GM12878 (cell line): ENCODE measurements around the gene MARVELD2. TPM values are rescaled to one million over a fixed set of nuclear protein-coding genes. Genes with fewer than 3 reads are reported as not detected.
"Not testable (repeated sequence)": the region's sequence is repeated elsewhere in the genome, so short reads cannot be mapped to it uniquely, and the experiment has no call there.

Source experiments
- ATAC-seq: fragments of 200-7000 bp; cut with Tn5 transposase; 3 replicates; pipeline ENCODE4 v1.9.1; 2020; ENCODE audit warnings: mild to moderate bottlenecking, moderate library complexity
- BruUV-seq: library from RNA; stranded (reverse); fragments of 400-500 nt; replicated peaks from 2 replicates; lab custom pipeline; 2021; lab: Mats Ljungman, UMichigan
- CTCF ChIA-PET: fragments of 300-600 bp; sonication (Branson Sonifier 250); formaldehyde crosslinking; extraction: SDS; loops from one replicate; lab custom pipeline; 2021; ENCODE audit warnings: inconsistent platforms; lab: Yijun Ruan, JAX
- POLR2A ChIA-PET: fragments of 350-600 bp; formaldehyde crosslinking; extraction: SDS; loops from one replicate; lab custom pipeline; 2021; ENCODE audit warnings: inconsistent platforms; lab: Charles Lee
- RAD21 ChIA-PET: fragments of 300-600 bp; sonication (Branson Sonifier 250); formaldehyde crosslinking; loops from one replicate; lab custom pipeline; 2023; ENCODE audit warnings: antibody characterized with exemption; ENCODE audit not compliant: unreplicated experiment; lab: Charles Lee
- SMC1A ChIA-PET: fragments of 300-600 bp; sonication (Branson Sonifier 250); formaldehyde crosslinking; loops from one replicate; lab custom pipeline; 2023; ENCODE audit not compliant: unreplicated experiment, uncharacterized antibody; lab: Charles Lee
- DNase-seq: peaks from one replicate; pipeline ENCODE4 v3.0.0-alpha.2; 2011; ENCODE audit warnings: low read depth, low spot score
- FAIRE-seq: peaks from 3 replicates; lab custom pipeline; 2011; peaks lifted over from hg19 to GRCh38; lab: Jason Lieb, UNC
- H2AFZ ChIP-seq: 2 replicates; pipeline ENCODE4 v1.6.0; 2011; ENCODE audit warnings: low read depth, low read length, control low read depth; ENCODE audit not compliant: control insufficient read depth
- H3K27ac ChIP-seq: 2 replicates; pipeline ENCODE4 v1.5.1; 2011; ENCODE audit warnings: control low read depth; ENCODE audit not compliant: control insufficient read depth, insufficient read depth
- H3K27me3 ChIP-seq, 2 experiments: replicated peaks in 1 of 2; 2 replicates each; pipeline versions ENCODE4 v1.6.0 to v1.6.1; 2011; ENCODE audit warnings: low read length in 1 of 2; ENCODE audit not compliant: control insufficient read depth in 2 of 2, insufficient read depth in 2 of 2
- H3K36me3 ChIP-seq, 2 experiments: 2 replicates each; pipeline ENCODE4 v1.5.1; 2011; ENCODE audit warnings: low read length in 1 of 2; ENCODE audit not compliant: control insufficient read depth in 2 of 2, insufficient read depth in 2 of 2
- H3K4me1 ChIP-seq: 2 replicates; pipeline ENCODE4 v1.6.1; 2011; ENCODE audit warnings: mild to moderate bottlenecking, low read length, moderate library complexity, mixed read lengths; ENCODE audit not compliant: control insufficient read depth, insufficient read depth
- H3K4me2 ChIP-seq: 2 replicates; pipeline ENCODE4 v1.6.0; 2011; ENCODE audit warnings: control low read depth; ENCODE audit not compliant: control insufficient read depth, insufficient read depth
- H3K4me3 ChIP-seq: fragments of 200-600 bp; sonication (generic); 2 replicates; pipeline ENCODE4 v1.5.1; 2016
- H3K79me2 ChIP-seq: 2 replicates; pipeline ENCODE4 v1.6.0; 2011; ENCODE audit warnings: low read length; ENCODE audit not compliant: control insufficient read depth, insufficient read depth
- H3K9ac ChIP-seq: 2 replicates; pipeline ENCODE4 v1.8.0; 2011; ENCODE audit warnings: low read length, control low read depth, mixed read lengths; ENCODE audit not compliant: control insufficient read depth, insufficient read depth
- H3K9me3 ChIP-seq: replicated peaks from 3 replicates; pipeline ENCODE4 v1.5.1; 2011; ENCODE audit warnings: mild to moderate bottlenecking, low read length; ENCODE audit not compliant: control insufficient read depth, insufficient read depth
- H4K20me1 ChIP-seq: 2 replicates; pipeline ENCODE4 v1.6.0; 2011; ENCODE audit not compliant: control insufficient read depth, insufficient read depth
- CHD1 ChIP-seq: IDR thresholded peaks from 2 replicates; pipeline ENCODE4 v1.6.1; 2012; ENCODE audit warnings: low read depth, low read length, improper control_type of control experiment
- HDAC6 ChIP-seq: fragments of 200-600 bp; sonication (generic); IDR thresholded peaks from one replicate; pipeline ENCODE4 v1.8.0; 2017; ENCODE audit warnings: antibody characterized with exemption; ENCODE audit not compliant: unreplicated experiment
- MXI1 ChIP-seq: fragments of 150-350 bp; IDR thresholded peaks from 2 replicates; pipeline ENCODE4 v1.6.1; 2011; ENCODE audit warnings: low read depth, mild to moderate bottlenecking, inconsistent platforms, low read length, improper control_type of control experiment
- NFYA ChIP-seq: IDR thresholded peaks from 2 replicates; pipeline ENCODE4 v1.6.1; 2011; ENCODE audit warnings: low read depth, mild to moderate bottlenecking, low read length, improper control_type of control experiment, borderline replicate concordance
- NR2F1 ChIP-seq: fragments of 450-650 bp; conservative IDR thresholded peaks from 2 replicates; pipeline ENCODE4 v1.6.1; 2017; ENCODE audit warnings: mild to moderate bottlenecking
- NRF1 ChIP-seq: conservative IDR thresholded peaks from 2 replicates; pipeline ENCODE4 v1.6.1; 2011; ENCODE audit warnings: mild to moderate bottlenecking, low read depth, low read length, improper control_type of control experiment
- RAD21 ChIP-seq: IDR thresholded peaks from 2 replicates; pipeline ENCODE4 v1.6.1; 2011; ENCODE audit warnings: mild to moderate bottlenecking, low read depth, low read length, moderate library complexity; ENCODE audit not compliant: insufficient read depth
- RUNX3 ChIP-seq: IDR thresholded peaks from 2 replicates; pipeline ENCODE4 v1.6.1; 2012; ENCODE audit warnings: low read length, inconsistent platforms
- SIN3A ChIP-seq: IDR thresholded peaks from 2 replicates; pipeline ENCODE4 v1.6.1; 2012; ENCODE audit warnings: low read depth, low read length, improper control_type of control experiment
- SMAD1 ChIP-seq: fragments of 450-650 bp; IDR thresholded peaks from 2 replicates; pipeline ENCODE4 v1.6.1; 2018; ENCODE audit warnings: mild to moderate bottlenecking, low read depth; ENCODE audit not compliant: partially characterized antibody
- SMAD5 ChIP-seq: IDR thresholded peaks from 2 replicates; pipeline ENCODE4 v1.6.1; 2016; ENCODE audit warnings: antibody characterized with exemption, low read depth
- SP1 ChIP-seq: IDR thresholded peaks from one replicate; pipeline ENCODE4 v1.6.1; 2011; ENCODE audit warnings: low read depth, low read length
- TARDBP ChIP-seq: IDR thresholded peaks from 2 replicates; pipeline ENCODE4 v1.6.1; 2016; ENCODE audit warnings: borderline replicate concordance
- YBX1 ChIP-seq: fragments of 450-650 bp; IDR thresholded peaks from 2 replicates; pipeline ENCODE4 v1.6.1; 2016; ENCODE audit warnings: antibody characterized with exemption
- ZBED1 ChIP-seq: IDR thresholded peaks from 2 replicates; pipeline ENCODE4 v1.6.1; 2016; ENCODE audit warnings: borderline replicate concordance
- WGBS: methylation state at CpG from one replicate; pipeline ENCODE4 v1.1.6; 2016; ENCODE audit warnings: low lambda C conversion rate; ENCODE audit not compliant: insufficient replicate concordance, insufficient coverage; ENCODE audit errors: missing lambda C conversion rate; 5-methylcytosine and 5-hydroxymethylcytosine counted together
- in situ Hi-C: fragments of 300-500 bp; cut with MboI; formaldehyde crosslinking; loops from 9 replicates; pipeline ENCODE4 v1.14.3; 2018; ENCODE audit warnings: mixed read lengths
- intact Hi-C: fragments of 100-400 bp; cut with micrococcal nuclease; formaldehyde crosslinking; loops from one replicate; pipeline ENCODE4 v1.14.2; 2022; ENCODE audit not compliant: unreplicated experiment
- polyA plus RNA-seq, 11 experiments: library from polyadenylated mRNA; depleted of rRNA in 4 of 11; unstranded in 6 of 11; stranded (reverse) in 5 of 11; fragments of >200 nt; fragmentation: Nextera tagmentation in 4 of 11; fragmentation: Illumina TruSeq in 1 of 11; extraction: Ambion mirVana in 4 of 11; extraction: Trizol in 1 of 11; gene quantifications; 1 replicate in 1 of 11; 2 replicates in 10 of 11; pipeline versions ENCODE4 v1.2.1 to v1.2.3, GENCODE V29; 2011 to 2016; ENCODE audit warnings: inconsistent platforms in 2 of 11, missing spikeins in 2 of 11, low read depth in 1 of 11
- total RNA-seq, 4 experiments: library from RNA; depleted of rRNA in 3 of 4; stranded (reverse); fragments of >200 nt in 3 of 4; fragmentation: Illumina TruSeq in 1 of 4; extraction: Trizol in 1 of 4; gene quantifications; 2 replicates each; pipeline versions ENCODE4 v1.2.1 to v1.2.3, GENCODE V29; 2013 to 2021
- TF ChIP-seq, protein P1 (sequence below): fragments of 450-650 bp; IDR thresholded peaks from 2 replicates; pipeline ENCODE4 v1.6.1; 2017; ENCODE audit warnings: low read depth, mild to moderate bottlenecking, moderate library complexity
- TF ChIP-seq, protein P2 (sequence below): IDR thresholded peaks from 2 replicates; pipeline ENCODE4 v1.6.1; 2011; ENCODE audit warnings: borderline replicate concordance, low read depth, mild to moderate bottlenecking, moderate library complexity, low read length; ENCODE audit not compliant: insufficient read depth, poor library complexity, severe bottlenecking

MARVELD2 gene
- total and polyA plus RNA-seq, 10 of the 15 experiments (the other 5 are each of a cell fraction or from before 2014, with no cell fraction given) = 0.37 to 6.2 (median 3.8) TPM

DNA sequence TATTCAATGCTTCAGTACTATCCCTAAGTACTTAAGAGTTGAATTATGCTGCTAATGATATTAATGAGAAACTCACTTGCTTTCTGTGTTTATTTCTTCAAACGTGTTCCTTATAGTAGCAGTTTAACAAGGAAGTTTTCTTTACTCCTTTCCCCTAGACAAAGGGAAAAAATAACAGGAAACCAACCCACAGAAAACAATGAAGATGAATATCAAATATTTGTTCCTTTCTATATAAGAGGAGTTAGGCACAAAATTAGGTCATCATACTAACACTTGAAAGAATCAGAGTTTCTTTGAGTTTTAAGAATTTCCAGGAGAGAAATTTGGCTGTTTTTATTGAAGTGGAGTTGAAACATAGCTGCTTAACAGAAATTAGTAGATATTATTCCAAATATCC, 62.3 kb downstream of the MARVELD2 start:
- no peak for TF ChIP-seq NFYA
- TF ChIP-seq RUNX3 = no peak
- TF ChIP-seq MXI1 = no peak
- no peak for TF ChIP-seq RAD21
- TF ChIP-seq NR2F1 = no peak
- TF ChIP-seq, protein P1, sequence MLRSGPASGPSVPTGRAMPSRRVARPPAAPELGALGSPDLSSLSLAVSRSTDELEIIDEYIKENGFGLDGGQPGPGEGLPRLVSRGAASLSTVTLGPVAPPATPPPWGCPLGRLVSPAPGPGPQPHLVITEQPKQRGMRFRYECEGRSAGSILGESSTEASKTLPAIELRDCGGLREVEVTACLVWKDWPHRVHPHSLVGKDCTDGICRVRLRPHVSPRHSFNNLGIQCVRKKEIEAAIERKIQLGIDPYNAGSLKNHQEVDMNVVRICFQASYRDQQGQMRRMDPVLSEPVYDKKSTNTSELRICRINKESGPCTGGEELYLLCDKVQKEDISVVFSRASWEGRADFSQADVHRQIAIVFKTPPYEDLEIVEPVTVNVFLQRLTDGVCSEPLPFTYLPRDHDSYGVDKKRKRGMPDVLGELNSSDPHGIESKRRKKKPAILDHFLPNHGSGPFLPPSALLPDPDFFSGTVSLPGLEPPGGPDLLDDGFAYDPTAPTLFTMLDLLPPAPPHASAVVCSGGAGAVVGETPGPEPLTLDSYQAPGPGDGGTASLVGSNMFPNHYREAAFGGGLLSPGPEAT = no peak
- no peak for TF ChIP-seq SIN3A
- no peak for TF ChIP-seq SMAD1
- TF ChIP-seq ZBED1 = no peak
- TF ChIP-seq SP1 = no peak
- no peak for TF ChIP-seq YBX1
- no peak for TF ChIP-seq HDAC6
- no peak for TF ChIP-seq CHD1
- TF ChIP-seq NRF1 = no peak
- no peak for TF ChIP-seq TARDBP
- TF ChIP-seq, protein P2, sequence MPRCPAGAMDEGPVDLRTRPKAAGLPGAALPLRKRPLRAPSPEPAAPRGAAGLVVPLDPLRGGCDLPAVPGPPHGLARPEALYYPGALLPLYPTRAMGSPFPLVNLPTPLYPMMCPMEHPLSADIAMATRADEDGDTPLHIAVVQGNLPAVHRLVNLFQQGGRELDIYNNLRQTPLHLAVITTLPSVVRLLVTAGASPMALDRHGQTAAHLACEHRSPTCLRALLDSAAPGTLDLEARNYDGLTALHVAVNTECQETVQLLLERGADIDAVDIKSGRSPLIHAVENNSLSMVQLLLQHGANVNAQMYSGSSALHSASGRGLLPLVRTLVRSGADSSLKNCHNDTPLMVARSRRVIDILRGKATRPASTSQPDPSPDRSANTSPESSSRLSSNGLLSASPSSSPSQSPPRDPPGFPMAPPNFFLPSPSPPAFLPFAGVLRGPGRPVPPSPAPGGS = no peak
- TF ChIP-seq SMAD5 = no peak
- TF ChIP-seq, all 136 proteins: peak for 0
- no peak overlapping the region for H3K4me3 ChIP-seq
- in situ Hi-C loops = no loop called here
- H3K36me3 ChIP-seq = no peaks in the 10 kb centered on the region
- no peak for FAIRE-seq
- no peaks in the 10 kb centered on the region for H3K27me3 ChIP-seq
- no peaks in the 10 kb centered on the region for H3K79me2 ChIP-seq
- no peak overlapping the region for H3K27ac ChIP-seq
- BruUV-seq = no TSS peak
- H3K9ac ChIP-seq = no peak overlapping the region
- H4K20me1 ChIP-seq = no peaks in the 10 kb centered on the region
- ChIA-PET SMC1A (interaction anchor here (1.7 kb wide), 1 partner anchor 9 kb away, joined by 5 read pairs; no protein-coding TSS in a partner anchor), POLR2A (no interaction called here), CTCF (no interaction called here), RAD21 (no interaction called here)
- 30% methylated on average over 1 of the region's 1 CpG for WGBS
- no peak overlapping the region for H3K4me2 ChIP-seq
- H2AFZ ChIP-seq = no peak overlapping the region
- intact Hi-C loops = no loop called here
- H3K9me3 ChIP-seq = no peaks in the 10 kb centered on the region
- DNase-seq = no peak
- H3K4me1 ChIP-seq = no peaks in the 10 kb centered on the region
- no peak for ATAC-seq

DNA sequence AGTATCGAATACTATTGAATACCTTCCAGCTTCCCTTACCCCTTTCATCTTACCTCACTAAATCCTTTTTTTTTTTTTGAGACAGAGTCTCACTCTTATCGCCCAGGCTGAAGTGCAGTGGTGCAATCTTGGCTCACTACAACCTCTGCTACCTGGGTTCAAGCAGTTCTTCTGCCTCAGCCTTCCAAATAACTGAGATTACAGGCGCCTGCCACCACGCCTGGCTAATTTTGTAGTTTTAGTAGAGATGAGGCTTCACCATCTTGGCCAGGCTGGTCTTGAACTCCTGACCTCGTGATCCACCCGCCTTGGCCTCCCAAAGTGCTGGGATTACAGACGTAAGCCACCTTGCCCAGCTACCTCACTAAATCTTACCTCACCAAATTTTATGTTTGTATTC, 63.4 kb downstream of the MARVELD2 start:
- H3K36me3 ChIP-seq, H3K9ac ChIP-seq, H3K27ac ChIP-seq, H3K4me2 ChIP-seq, in situ Hi-C loops, POLR2A ChIA-PET, H3K79me2 ChIP-seq, H3K4me3 ChIP-seq, FAIRE-seq, H3K27me3 ChIP-seq, H2AFZ ChIP-seq, H3K4me1 ChIP-seq, CTCF ChIA-PET, ATAC-seq, H4K20me1 ChIP-seq, intact Hi-C loops, H3K9me3 ChIP-seq, DNase-seq, RAD21 ChIA-PET, BruUV-seq: not testable (repeated sequence)
- SMC1A ChIA-PET = interaction anchor here (0.9 kb wide), 1 partner anchor 46 kb away, joined by 3 read pairs; no protein-coding TSS in a partner anchor
- WGBS = 55% methylated on average over 7 of the region's 7 CpGs
